ENCODE results near the gene MX2.

DNA sequence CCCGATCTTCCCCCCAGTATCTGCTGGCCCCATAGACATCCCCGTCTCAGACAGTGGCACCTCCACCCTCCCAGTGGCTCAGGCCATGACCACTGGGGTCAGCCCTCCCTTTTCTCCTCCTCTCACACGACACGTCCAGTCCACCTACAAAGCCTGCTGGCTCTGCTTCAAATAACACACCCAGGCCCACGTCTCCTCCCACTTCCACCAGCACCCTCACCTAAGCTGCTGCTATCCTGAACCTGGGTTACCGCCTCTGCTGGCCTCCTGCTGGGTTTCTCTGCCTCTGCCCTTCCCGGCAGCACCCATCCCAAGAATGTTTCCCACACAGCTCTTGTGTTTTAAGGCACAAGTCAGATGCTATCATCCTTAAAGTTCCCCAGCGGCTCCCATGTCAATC is 26.0 kb downstream of the MX2 start:
- no peak for TF ChIP-seq RAD21 (IDR thresholded peaks at IDR 0.05 in 1 of 2, conservative IDR thresholded peaks at IDR 0.05 in 1 of 2; ENCODE audit: low read depth in 2 of 2, low read length in 2 of 2)
- TF ChIP-seq EP300 (IDR thresholded peaks at IDR 0.05; ENCODE audit: borderline replicate concordance in 1 of 2, low read depth in 2 of 2, low read length in 2 of 2) = no peak
